GM19193 (cell line): ENCODE results near the gene MYL7.

Experiments
- POLR2A ChIP-seq: IDR thresholded peaks from 4 replicates; pipeline ENCODE4 v1.6.1; 2011; ENCODE audit not compliant: insufficient read depth, insufficient read length; ENCODE audit errors: extremely low read depth

MYL7 gene

GRCh38 chr7:44141221-44141850 is at the start of gene MYL7:
MYL7 (minus strand) TSS chr7:44141332; CDS start chr7:44141305, 27 bp downstream.
- TF ChIP-seq POLR2A: no peak

GRCh38 chr7:44189993-44190872 is 49.1 kb upstream of the MYL7 start:
- no peak for TF ChIP-seq POLR2A

GRCh38 chr7:44189286-44189992 is 48.3 kb upstream of the MYL7 start, which contains the start of gene GCK:
GCK (minus strand) TSS chr7:44189439; CDS start chr7:44188953, 486 bp downstream.
- no peak for TF ChIP-seq POLR2A

- TF ChIP-seq POLR2A: no peak
These were observed 47.5 kb upstream of the MYL7 start for GRCh38 chr7:44188480-44189225.

- TF ChIP-seq POLR2A: no peak
These were observed 46.7 kb upstream of the MYL7 start for GRCh38 chr7:44187636-44188416.

GRCh38 chr7:44186736-44187135 is 45.6 kb upstream of the MYL7 start:
- TF ChIP-seq POLR2A: no peak

- TF ChIP-seq POLR2A: no peak
These were observed 44.6 kb upstream of the MYL7 start for GRCh38 chr7:44185729-44186128.

GRCh38 chr7:44184873-44185446 is 43.8 kb upstream of the MYL7 start:
- TF ChIP-seq POLR2A: no peak

GRCh38 chr7:44184206-44184872 is 43.2 kb upstream of the MYL7 start:
- TF ChIP-seq POLR2A: no peak

- no peak for TF ChIP-seq POLR2A
These were observed 42.3 kb upstream of the MYL7 start for GRCh38 chr7:44183386-44183785.

GRCh38 chr7:44182827-44183226 is 41.7 kb upstream of the MYL7 start:
- TF ChIP-seq POLR2A: no peak

GRCh38 chr7:44180631-44181030 is 39.5 kb upstream of the MYL7 start:
- no peak for TF ChIP-seq POLR2A

- TF ChIP-seq POLR2A: no peak
These were observed 36.5 kb upstream of the MYL7 start for GRCh38 chr7:44177570-44178131.
